ENCODE data around the gene EGF.

DNA sequence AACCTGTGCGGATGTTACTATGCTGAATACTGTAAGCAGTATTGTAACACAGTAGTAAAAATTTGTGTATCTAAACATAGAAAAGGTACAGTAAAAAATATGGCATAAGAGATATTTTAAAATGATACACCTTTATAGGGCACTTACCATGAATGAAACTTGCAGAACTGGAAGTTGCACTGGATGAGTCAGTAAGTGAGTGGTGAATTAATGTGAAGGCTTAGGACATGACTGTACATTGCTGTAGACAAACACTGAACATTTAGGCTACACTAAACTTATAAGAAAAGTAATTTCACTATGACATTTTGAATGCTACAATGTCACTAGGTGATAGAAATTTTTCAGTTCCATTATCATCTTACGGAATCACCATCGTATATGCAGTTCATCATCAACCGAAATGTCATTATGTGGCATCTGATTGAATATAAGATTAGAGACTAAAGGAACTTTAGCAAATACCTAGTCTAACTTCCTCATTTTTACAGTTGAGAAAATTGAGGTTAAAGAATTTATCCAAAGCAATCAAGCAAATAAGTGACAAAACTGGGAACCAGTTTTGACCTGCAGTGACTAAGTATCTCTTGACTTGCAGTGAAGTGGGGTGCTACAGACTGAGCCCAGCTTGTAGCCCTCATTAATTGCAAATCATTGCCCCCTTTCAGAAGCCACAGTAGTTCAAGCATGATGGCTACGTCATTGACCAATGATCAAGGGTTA, 55.3 kb downstream of the EGF start:
- TF ChIP-seq RFX5 (IDR thresholded peaks at IDR 0.05) (no peak), NPAS2 (CRISPR knock-in tag; IDR thresholded peaks at IDR 0.05; ENCODE audit: borderline replicate concordance) (no peak), POLR2A (IDR thresholded peaks at IDR 0.05; ENCODE audit: low read length) (no peak), EP300 (IDR thresholded peaks at IDR 0.05) (no peak), RAD21 (conservative IDR thresholded peaks at IDR 0.05 in 1 of 2, IDR thresholded peaks at IDR 0.05 in 1 of 2) (no peak)
- TF ChIP-seq, protein P1, sequence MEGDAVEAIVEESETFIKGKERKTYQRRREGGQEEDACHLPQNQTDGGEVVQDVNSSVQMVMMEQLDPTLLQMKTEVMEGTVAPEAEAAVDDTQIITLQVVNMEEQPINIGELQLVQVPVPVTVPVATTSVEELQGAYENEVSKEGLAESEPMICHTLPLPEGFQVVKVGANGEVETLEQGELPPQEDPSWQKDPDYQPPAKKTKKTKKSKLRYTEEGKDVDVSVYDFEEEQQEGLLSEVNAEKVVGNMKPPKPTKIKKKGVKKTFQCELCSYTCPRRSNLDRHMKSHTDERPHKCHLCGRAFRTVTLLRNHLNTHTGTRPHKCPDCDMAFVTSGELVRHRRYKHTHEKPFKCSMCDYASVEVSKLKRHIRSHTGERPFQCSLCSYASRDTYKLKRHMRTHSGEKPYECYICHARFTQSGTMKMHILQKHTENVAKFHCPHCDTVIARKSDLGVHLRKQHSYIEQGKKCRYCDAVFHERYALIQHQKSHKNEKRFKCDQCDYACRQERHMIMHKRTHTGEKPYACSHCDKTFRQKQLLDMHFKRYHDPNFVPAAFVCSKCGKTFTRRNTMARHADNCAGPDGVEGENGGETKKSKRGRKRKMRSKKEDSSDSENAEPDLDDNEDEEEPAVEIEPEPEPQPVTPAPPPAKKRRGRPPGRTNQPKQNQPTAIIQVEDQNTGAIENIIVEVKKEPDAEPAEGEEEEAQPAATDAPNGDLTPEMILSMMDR (IDR thresholded peaks at IDR 0.05): no peak
- TF ChIP-seq, protein P2, sequence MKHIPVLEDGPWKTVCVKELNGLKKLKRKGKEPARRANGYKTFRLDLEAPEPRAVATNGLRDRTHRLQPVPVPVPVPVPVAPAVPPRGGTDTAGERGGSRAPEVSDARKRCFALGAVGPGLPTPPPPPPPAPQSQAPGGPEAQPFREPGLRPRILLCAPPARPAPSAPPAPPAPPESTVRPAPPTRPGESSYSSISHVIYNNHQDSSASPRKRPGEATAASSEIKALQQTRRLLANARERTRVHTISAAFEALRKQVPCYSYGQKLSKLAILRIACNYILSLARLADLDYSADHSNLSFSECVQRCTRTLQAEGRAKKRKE (CRISPR knock-in tag; IDR thresholded peaks at IDR 0.05; ENCODE audit: low read depth): no peak
